ENCODE results near the gene PRR11. TPM values are rescaled to one million over a fixed set of nuclear protein-coding genes. Genes with fewer than 3 reads are reported as not detected.
A peak's percentile ranks its signal among the peaks of the same experiment; 100 is the strongest.

Gene PRR11
- total and polyA plus RNA-seq, 8 donors = 3.1 to 43.6 (median 19.0) TPM

DNA sequence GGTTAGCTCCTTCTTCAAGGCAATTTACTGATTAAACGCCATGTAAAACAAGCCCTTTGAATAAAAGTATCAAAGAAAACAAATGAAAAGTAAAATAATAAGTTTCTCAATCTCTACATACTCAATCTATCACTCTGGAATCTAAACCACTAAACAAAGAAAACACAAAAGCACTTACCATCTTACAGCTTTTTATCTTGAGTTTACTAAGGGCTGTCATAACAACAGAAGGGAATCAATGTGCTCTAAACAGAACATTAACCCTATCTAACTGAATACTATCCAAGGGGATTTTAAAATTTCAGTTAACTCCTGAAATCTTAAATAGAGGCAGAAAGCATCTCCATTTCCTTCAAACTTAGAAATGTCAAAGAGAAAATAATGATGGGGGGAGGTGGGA, 4.0 kb upstream of the PRR11 start:
- Histone ChIP-seq H3K4me3 (no peak overlapping the region), H3K4me1 (peaks cover 14 to 28% of the 10 kb centered on the region in 2 donors), H3K9me3 (no peaks in the 10 kb centered on the region), H3K27ac (peak overlapping the region in 1 of 2 donors; percentile 28), H3K36me3 (no peaks in the 10 kb centered on the region), H3K27me3 (no peaks in the 10 kb centered on the region)
- TF ChIP-seq CTCF (IDR thresholded peaks at IDR 0.05) = no peak
- no peak for DNase-seq
- intact Hi-C loops (cut with DNase I) = no loop called here
- ATAC-seq = no peak

GRCh38 chr17:59152925-59153324, 2.6 kb upstream of the PRR11 start:
- intact Hi-C loops (cut with DNase I) = no loop called here
- Histone ChIP-seq H3K4me3 (no peak overlapping the region), H3K27ac (no peak overlapping the region), H3K4me1 (peaks cover 14 to 28% of the 10 kb centered on the region in 2 donors), H3K36me3 (no peaks in the 10 kb centered on the region), H3K27me3 (no peaks in the 10 kb centered on the region), H3K9me3 (no peaks in the 10 kb centered on the region)
- ATAC-seq = no peak
- DNase-seq = no peak
- TF ChIP-seq CTCF (IDR thresholded peaks at IDR 0.05) = no peak

- Histone ChIP-seq H3K36me3 (no peaks in the 10 kb centered on the region), H3K4me3 (peak overlapping the region; percentile 64 to 88), H3K4me1 (peaks cover 12 to 28% of the 10 kb centered on the region in 2 donors), H3K27me3 (no peaks in the 10 kb centered on the region), H3K9me3 (no peaks in the 10 kb centered on the region), H3K27ac (peak overlapping the region; percentile 91)
- TF ChIP-seq CTCF (IDR thresholded peaks at IDR 0.05) = no peak
- peak in 2 of 4 donors; percentile 51 to 81 for DNase-seq
- intact Hi-C loops (cut with DNase I) = no loop called here
- peak; percentile 14 for ATAC-seq
Observed at GRCh38 chr17:59154292-59154720, 1.2 kb upstream of the PRR11 start.

GRCh38 chr17:59154721-59155438, 666 bp upstream of the PRR11 start, which contains the start of gene SKA2:
TSS of gene SKA2 (minus strand) at chr17:59155186. CDS start at chr17:59155163, 23 bp downstream.
- no peaks in the 10 kb centered on the region for H3K9me3 ChIP-seq
- peak within 1 kb of the TSS; percentile 91 for H3K27ac ChIP-seq
- no peak for TF ChIP-seq CTCF (IDR thresholded peaks at IDR 0.05)
- DNase-seq (peak in 3 of 4 donors; percentile 93 to 99 (median 97)), ATAC-seq (peak; percentile 94)
- H3K4me3 ChIP-seq = peak within 1 kb of the TSS; percentile 64 to 88
- H3K36me3 ChIP-seq = no peaks in the 10 kb centered on the region
- no peaks in the 10 kb centered on the region for H3K27me3 ChIP-seq
- peaks cover 12 to 29% of the 10 kb centered on the region in 2 donors for H3K4me1 ChIP-seq
- intact Hi-C loops (cut with DNase I) = no loop called here

- no peaks in the 10 kb centered on the region for H3K27me3 ChIP-seq
- intact Hi-C loops (cut with DNase I) = no loop called here
- peaks cover 0 to 17% of the 10 kb centered on the region in 2 donors for H3K4me1 ChIP-seq
- H3K4me3 ChIP-seq = no peak overlapping the region
- no peaks in the 10 kb centered on the region for H3K9me3 ChIP-seq
- no peak overlapping the region for H3K27ac ChIP-seq
- H3K36me3 ChIP-seq = no peaks in the 10 kb centered on the region
- no peak for ATAC-seq
- DNase-seq = no peak
- TF ChIP-seq CTCF (IDR thresholded peaks at IDR 0.05) = no peak
Observed at GRCh38 chr17:59160157-59161025, 4.8 kb downstream of the PRR11 start.
